ENCODE data around the gene PLEKHB1. TPM values are rescaled to one million over a fixed set of nuclear protein-coding genes. Genes with fewer than 3 reads are reported as not detected.

PLEKHB1 gene
- total and polyA plus RNA-seq, 4 donors = 0.75 to 1.4 (median 1.1) TPM

DNA sequence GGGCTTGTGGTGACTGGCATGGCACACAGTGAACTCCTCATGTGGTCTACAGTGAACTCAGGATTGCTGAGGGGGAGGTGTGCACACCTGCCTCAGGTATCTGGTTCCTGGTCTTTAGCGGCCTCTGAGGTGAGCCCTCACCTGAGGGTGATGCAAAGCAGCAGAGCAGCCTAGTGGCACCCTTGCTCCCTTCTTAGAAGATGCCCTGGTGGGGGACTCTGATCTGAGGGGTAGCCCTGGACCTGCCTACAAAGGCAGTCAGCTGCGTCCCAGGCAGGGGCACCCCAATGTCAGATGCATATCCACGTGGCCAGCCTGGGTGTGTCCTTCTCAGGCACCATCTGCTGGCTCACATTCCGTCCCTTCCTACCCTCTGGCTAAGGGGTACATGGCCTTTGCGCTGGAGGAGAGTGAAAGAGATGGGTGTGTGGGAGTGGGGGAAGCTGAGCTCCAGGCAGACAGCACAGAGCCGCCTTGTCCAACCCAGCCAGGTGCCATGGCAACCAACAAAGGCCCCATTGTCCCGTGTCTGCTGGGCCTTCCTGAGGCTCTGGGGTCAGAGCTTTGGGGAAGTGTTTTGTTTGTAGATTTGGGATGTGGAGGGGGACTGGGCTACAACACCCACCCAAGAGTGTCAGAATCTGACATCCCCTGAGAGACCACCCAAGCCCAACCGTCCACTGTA lies 5.8 kb downstream of the PLEKHB1 start:
- no peak overlapping the region for H3K4me3 ChIP-seq (ENCODE audit: low read depth in 1 of 3, low read length in 3 of 3)
- no peaks in the 10 kb centered on the region for H3K36me3 ChIP-seq (ENCODE audit: control insufficient read depth in 4 of 4, insufficient read depth in 3 of 4, low read depth in 1 of 4, low read length in 3 of 4)
- no peaks in the 10 kb centered on the region for H3K27me3 ChIP-seq (ENCODE audit: control insufficient read depth in 4 of 4, insufficient read depth in 4 of 4, low read length in 3 of 4)
- no peak overlapping the region for H3K9ac ChIP-seq (ENCODE audit: low read depth in 1 of 2, low read length in 2 of 2)
- no peak for DNase-seq (ENCODE audit: low spot score)
- H3K9me3 ChIP-seq (ENCODE audit: control insufficient read depth in 4 of 4, low read length in 3 of 4) = no peaks in the 10 kb centered on the region
- no peak overlapping the region for H3K27ac ChIP-seq (ENCODE audit: low read depth in 1 of 2, low read length in 2 of 2)
- WGBS = 81% methylated on average over 8 of the region's 8 CpGs
- TF ChIP-seq JUND (IDR thresholded peaks at IDR 0.05) (no peak), FOXA1 (IDR thresholded peaks at IDR 0.05) (no peak), FOXA2 (IDR thresholded peaks at IDR 0.05) (no peak), SP1 (IDR thresholded peaks at IDR 0.05) (no peak), YY1 (IDR thresholded peaks at IDR 0.05) (no peak), RXRA (IDR thresholded peaks at IDR 0.05) (no peak), HNF4G (IDR thresholded peaks at IDR 0.05) (no peak), EGR1 (IDR thresholded peaks at IDR 0.05; ENCODE audit: low read depth in 2 of 2) (no peak)
- TF ChIP-seq, protein P1, sequence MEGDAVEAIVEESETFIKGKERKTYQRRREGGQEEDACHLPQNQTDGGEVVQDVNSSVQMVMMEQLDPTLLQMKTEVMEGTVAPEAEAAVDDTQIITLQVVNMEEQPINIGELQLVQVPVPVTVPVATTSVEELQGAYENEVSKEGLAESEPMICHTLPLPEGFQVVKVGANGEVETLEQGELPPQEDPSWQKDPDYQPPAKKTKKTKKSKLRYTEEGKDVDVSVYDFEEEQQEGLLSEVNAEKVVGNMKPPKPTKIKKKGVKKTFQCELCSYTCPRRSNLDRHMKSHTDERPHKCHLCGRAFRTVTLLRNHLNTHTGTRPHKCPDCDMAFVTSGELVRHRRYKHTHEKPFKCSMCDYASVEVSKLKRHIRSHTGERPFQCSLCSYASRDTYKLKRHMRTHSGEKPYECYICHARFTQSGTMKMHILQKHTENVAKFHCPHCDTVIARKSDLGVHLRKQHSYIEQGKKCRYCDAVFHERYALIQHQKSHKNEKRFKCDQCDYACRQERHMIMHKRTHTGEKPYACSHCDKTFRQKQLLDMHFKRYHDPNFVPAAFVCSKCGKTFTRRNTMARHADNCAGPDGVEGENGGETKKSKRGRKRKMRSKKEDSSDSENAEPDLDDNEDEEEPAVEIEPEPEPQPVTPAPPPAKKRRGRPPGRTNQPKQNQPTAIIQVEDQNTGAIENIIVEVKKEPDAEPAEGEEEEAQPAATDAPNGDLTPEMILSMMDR (IDR thresholded peaks at IDR 0.05; ENCODE audit: low read depth, low read length, missing input control) = no peak
- TF ChIP-seq, protein P2, sequence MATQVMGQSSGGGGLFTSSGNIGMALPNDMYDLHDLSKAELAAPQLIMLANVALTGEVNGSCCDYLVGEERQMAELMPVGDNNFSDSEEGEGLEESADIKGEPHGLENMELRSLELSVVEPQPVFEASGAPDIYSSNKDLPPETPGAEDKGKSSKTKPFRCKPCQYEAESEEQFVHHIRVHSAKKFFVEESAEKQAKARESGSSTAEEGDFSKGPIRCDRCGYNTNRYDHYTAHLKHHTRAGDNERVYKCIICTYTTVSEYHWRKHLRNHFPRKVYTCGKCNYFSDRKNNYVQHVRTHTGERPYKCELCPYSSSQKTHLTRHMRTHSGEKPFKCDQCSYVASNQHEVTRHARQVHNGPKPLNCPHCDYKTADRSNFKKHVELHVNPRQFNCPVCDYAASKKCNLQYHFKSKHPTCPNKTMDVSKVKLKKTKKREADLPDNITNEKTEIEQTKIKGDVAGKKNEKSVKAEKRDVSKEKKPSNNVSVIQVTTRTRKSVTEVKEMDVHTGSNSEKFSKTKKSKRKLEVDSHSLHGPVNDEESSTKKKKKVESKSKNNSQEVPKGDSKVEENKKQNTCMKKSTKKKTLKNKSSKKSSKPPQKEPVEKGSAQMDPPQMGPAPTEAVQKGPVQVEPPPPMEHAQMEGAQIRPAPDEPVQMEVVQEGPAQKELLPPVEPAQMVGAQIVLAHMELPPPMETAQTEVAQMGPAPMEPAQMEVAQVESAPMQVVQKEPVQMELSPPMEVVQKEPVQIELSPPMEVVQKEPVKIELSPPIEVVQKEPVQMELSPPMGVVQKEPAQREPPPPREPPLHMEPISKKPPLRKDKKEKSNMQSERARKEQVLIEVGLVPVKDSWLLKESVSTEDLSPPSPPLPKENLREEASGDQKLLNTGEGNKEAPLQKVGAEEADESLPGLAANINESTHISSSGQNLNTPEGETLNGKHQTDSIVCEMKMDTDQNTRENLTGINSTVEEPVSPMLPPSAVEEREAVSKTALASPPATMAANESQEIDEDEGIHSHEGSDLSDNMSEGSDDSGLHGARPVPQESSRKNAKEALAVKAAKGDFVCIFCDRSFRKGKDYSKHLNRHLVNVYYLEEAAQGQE (IDR thresholded peaks at IDR 0.05) = no peak
- TF ChIP-seq, protein P3, sequence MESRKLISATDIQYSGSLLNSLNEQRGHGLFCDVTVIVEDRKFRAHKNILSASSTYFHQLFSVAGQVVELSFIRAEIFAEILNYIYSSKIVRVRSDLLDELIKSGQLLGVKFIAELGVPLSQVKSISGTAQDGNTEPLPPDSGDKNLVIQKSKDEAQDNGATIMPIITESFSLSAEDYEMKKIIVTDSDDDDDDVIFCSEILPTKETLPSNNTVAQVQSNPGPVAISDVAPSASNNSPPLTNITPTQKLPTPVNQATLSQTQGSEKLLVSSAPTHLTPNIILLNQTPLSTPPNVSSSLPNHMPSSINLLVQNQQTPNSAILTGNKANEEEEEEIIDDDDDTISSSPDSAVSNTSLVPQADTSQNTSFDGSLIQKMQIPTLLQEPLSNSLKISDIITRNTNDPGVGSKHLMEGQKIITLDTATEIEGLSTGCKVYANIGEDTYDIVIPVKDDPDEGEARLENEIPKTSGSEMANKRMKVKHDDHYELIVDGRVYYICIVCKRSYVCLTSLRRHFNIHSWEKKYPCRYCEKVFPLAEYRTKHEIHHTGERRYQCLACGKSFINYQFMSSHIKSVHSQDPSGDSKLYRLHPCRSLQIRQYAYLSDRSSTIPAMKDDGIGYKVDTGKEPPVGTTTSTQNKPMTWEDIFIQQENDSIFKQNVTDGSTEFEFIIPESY (IDR thresholded peaks at IDR 0.05) = no peak
- peaks cover 0 to 8% (median 2%) of the 10 kb centered on the region in 4 donors for H3K4me1 ChIP-seq (ENCODE audit: control insufficient read depth in 4 of 4, insufficient read depth in 4 of 4, low read length in 3 of 4)

DNA sequence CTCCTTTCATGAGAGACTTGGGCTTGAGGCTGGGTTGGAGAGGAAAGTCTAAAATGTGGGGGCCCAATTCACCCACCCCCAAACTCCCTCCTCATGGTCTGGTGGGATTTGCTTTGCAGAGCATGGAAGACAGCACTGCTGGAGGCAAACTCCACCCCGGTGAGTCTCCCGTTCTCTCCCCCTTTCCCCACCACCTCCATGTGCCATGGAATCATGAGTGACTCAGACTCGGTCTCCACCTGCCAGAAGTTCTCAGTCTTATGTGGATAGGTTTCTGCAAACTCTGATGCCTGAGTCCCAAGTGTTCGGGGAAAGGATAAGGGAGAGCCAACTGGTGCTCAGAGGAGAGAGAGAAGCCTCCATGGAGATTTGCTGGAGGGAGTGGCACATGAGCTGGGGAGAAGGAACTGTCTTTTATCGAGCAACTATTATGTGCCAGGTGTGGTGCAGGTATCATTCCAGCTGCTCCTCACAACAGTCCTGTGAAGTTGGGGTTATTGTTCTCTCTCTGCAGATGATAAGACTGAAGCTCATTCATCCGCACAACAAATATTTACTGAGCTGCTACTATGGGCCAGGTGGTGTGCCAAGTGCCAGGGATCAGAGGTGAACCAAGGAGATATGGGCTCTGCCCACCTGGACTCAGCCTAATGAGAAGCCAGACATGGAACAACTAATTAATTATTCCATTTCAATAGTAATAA lies 6.6 kb downstream of the PLEKHB1 start:
- Histone ChIP-seq H3K9ac (ENCODE audit: low read depth in 1 of 2, low read length in 2 of 2) (no peak overlapping the region), H3K36me3 (ENCODE audit: control insufficient read depth in 4 of 4, insufficient read depth in 3 of 4, low read depth in 1 of 4, low read length in 3 of 4) (no peaks in the 10 kb centered on the region), H3K4me3 (ENCODE audit: low read depth in 1 of 3, low read length in 3 of 3) (no peak overlapping the region), H3K27me3 (ENCODE audit: control insufficient read depth in 4 of 4, insufficient read depth in 4 of 4, low read length in 3 of 4) (no peaks in the 10 kb centered on the region), H3K4me1 (ENCODE audit: control insufficient read depth in 4 of 4, insufficient read depth in 4 of 4, low read length in 3 of 4) (peaks cover 0 to 8% (median 2%) of the 10 kb centered on the region in 4 donors), H3K9me3 (ENCODE audit: control insufficient read depth in 4 of 4, low read length in 3 of 4) (no peaks in the 10 kb centered on the region), H3K27ac (ENCODE audit: low read depth in 1 of 2, low read length in 2 of 2) (no peak overlapping the region)
- DNase-seq (ENCODE audit: low spot score) = no peak
- 82% methylated on average over 6 of the region's 6 CpGs for WGBS
- TF ChIP-seq JUND (IDR thresholded peaks at IDR 0.05) = no peak
- TF ChIP-seq, protein P1 (IDR thresholded peaks at IDR 0.05; ENCODE audit: low read depth, low read length, missing input control) = no peak
- no peak for TF ChIP-seq GABPA (IDR thresholded peaks at IDR 0.05 in 1 of 2, conservative IDR thresholded peaks at IDR 0.05 in 1 of 2)
- TF ChIP-seq, protein P3 (IDR thresholded peaks at IDR 0.05) = no peak
- TF ChIP-seq, protein P4, sequence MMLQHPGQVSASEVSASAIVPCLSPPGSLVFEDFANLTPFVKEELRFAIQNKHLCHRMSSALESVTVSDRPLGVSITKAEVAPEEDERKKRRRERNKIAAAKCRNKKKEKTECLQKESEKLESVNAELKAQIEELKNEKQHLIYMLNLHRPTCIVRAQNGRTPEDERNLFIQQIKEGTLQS (IDR thresholded peaks at IDR 0.05) = no peak
- no peak for TF ChIP-seq SP1 (IDR thresholded peaks at IDR 0.05)
- no peak for TF ChIP-seq EGR1 (IDR thresholded peaks at IDR 0.05; ENCODE audit: low read depth in 2 of 2)
- TF ChIP-seq, protein P5, sequence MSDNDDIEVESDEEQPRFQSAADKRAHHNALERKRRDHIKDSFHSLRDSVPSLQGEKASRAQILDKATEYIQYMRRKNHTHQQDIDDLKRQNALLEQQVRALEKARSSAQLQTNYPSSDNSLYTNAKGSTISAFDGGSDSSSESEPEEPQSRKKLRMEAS (IDR thresholded peaks at IDR 0.05) = no peak
- TF ChIP-seq FOXA2 (IDR thresholded peaks at IDR 0.05) = no peak
- no peak for TF ChIP-seq TAF1 (conservative IDR thresholded peaks at IDR 0.05)
- TF ChIP-seq NR2F2 (IDR thresholded peaks at IDR 0.05) = no peak
- no peak for TF ChIP-seq YY1 (IDR thresholded peaks at IDR 0.05)
- TF ChIP-seq RAD21 (IDR thresholded peaks at IDR 0.05) = no peak
